Smooth muscle cell (in vitro differentiated cells): ENCODE data around the gene CCM2. TPM values are rescaled to one million over a fixed set of nuclear protein-coding genes. Genes with fewer than 3 reads are reported as not detected.

ENCODE experiments used
- DNase-seq: peaks from one replicate; lab custom pipeline; 2025; ENCODE audit not compliant: unreplicated experiment; lab: John Stamatoyannopoulos, UW
- H2AFZ ChIP-seq: fragments of 200-600 bp; sonication (generic); 2 replicates; pipeline ENCODE4 v1.6.0; 2016; ENCODE audit warnings: antibody characterized with exemption, low read depth, mild to moderate bottlenecking
- H3F3A ChIP-seq: fragments of 200-600 bp; sonication (generic); 2 replicates; pipeline ENCODE4 v1.6.0; 2017; ENCODE audit warnings: antibody characterized with exemption, low read depth
- H3K27ac ChIP-seq: fragments of 200-600 bp; sonication (generic); 2 replicates; pipeline ENCODE4 v1.5.1; 2016; ENCODE audit warnings: low read depth, mild to moderate bottlenecking
- H3K27me3 ChIP-seq: fragments of 200-600 bp; sonication (generic); 2 replicates; pipeline ENCODE4 v1.6.1; 2016; ENCODE audit warnings: low read depth, mild to moderate bottlenecking
- H3K36me3 ChIP-seq: fragments of 200-600 bp; sonication (generic); 2 replicates; pipeline ENCODE4 v1.5.1; 2016; ENCODE audit warnings: low read depth
- H3K4me1 ChIP-seq: fragments of 200-600 bp; sonication (generic); 2 replicates; pipeline ENCODE4 v1.5.1; 2016; ENCODE audit warnings: low read depth
- H3K4me2 ChIP-seq: fragments of 200-600 bp; sonication (generic); 2 replicates; pipeline ENCODE4 v1.6.0; 2016; ENCODE audit warnings: mild to moderate bottlenecking
- H3K4me3 ChIP-seq: fragments of 200-600 bp; sonication (generic); 2 replicates; pipeline ENCODE4 v1.5.1; 2016; ENCODE audit warnings: mild to moderate bottlenecking
- H3K79me2 ChIP-seq: fragments of 200-600 bp; sonication (generic); 2 replicates; pipeline ENCODE4 v1.6.0; 2016; ENCODE audit warnings: low read depth, mild to moderate bottlenecking
- H3K9ac ChIP-seq: fragments of 200-600 bp; sonication (generic); 2 replicates; pipeline ENCODE4 v1.6.0; 2016; ENCODE audit warnings: low read depth
- H3K9me3 ChIP-seq: fragments of 200-600 bp; sonication (generic); replicated peaks from 2 replicates; pipeline ENCODE4 v1.5.1; 2016; ENCODE audit warnings: low read depth
- H4K20me1 ChIP-seq: fragments of 200-600 bp; sonication (generic); 2 replicates; pipeline ENCODE4 v1.6.0; 2016; ENCODE audit warnings: low read depth
- CTCF ChIP-seq: fragments of 200-600 bp; sonication (generic); IDR thresholded peaks from 2 replicates; pipeline ENCODE4 v1.5.1; 2017; ENCODE audit warnings: borderline replicate concordance, mild to moderate bottlenecking, antibody characterized with exemption; ENCODE audit not compliant: insufficient read depth, poor library complexity, severe bottlenecking
- WGBS: methylation state at CpG from one replicate; pipeline ENCODE4 v1.1.7; 2016; ENCODE audit warnings: low lambda C conversion rate; 5-methylcytosine and 5-hydroxymethylcytosine counted together
- polyA plus RNA-seq: library from polyadenylated mRNA; unstranded; fragments of >200 nt; fragmentation: Nextera tagmentation; extraction: Ambion mirVana; gene quantifications from 2 replicates; pipeline ENCODE4 v1.2.1, GENCODE V29; 2016
- total RNA-seq: library from RNA; depleted of rRNA; stranded (reverse); fragments of >200 nt; gene quantifications from 2 replicates; pipeline ENCODE4 v1.2.3, GENCODE V29; 2014

CCM2 gene
- total and polyA plus RNA-seq, 2 experiments from 2014 or later: 32.6 to 85.5 TPM

- H3K4me3 ChIP-seq: no peak overlapping the region
- TF ChIP-seq CTCF: no peak
- H3K27ac ChIP-seq: no peak overlapping the region
- DNase-seq: no peak
- no peak overlapping the region for H3K9ac ChIP-seq
- no peaks in the 10 kb centered on the region for H3K9me3 ChIP-seq
- H3F3A ChIP-seq: no peaks in the 10 kb centered on the region
- H3K4me2 ChIP-seq: no peak overlapping the region
- peaks cover 1% of the 10 kb centered on the region for H4K20me1 ChIP-seq
- no peaks in the 10 kb centered on the region for H3K36me3 ChIP-seq
- H3K79me2 ChIP-seq: no peaks in the 10 kb centered on the region
- H3K27me3 ChIP-seq: no peaks in the 10 kb centered on the region
- 93% methylated on average over 10 of the region's 10 CpGs for WGBS
- H2AFZ ChIP-seq: no peak overlapping the region
- H3K4me1 ChIP-seq: no peaks in the 10 kb centered on the region
Observed at GRCh38 chr7:45098983-45099839, 99.2 kb downstream of the CCM2 start.

GRCh38 chr7:45099891-45100760, 100.1 kb downstream of the CCM2 start:
- TF ChIP-seq CTCF: no peak
- H3K4me1 ChIP-seq: no peaks in the 10 kb centered on the region
- H3K79me2 ChIP-seq: no peaks in the 10 kb centered on the region
- no peak overlapping the region for H3K9ac ChIP-seq
- H3K9me3 ChIP-seq: no peaks in the 10 kb centered on the region
- H4K20me1 ChIP-seq: peaks cover 8% of the 10 kb centered on the region
- H3K27me3 ChIP-seq: no peaks in the 10 kb centered on the region
- DNase-seq: no peak
- no peaks in the 10 kb centered on the region for H3K36me3 ChIP-seq
- H2AFZ ChIP-seq: no peak overlapping the region
- no peak overlapping the region for H3K4me2 ChIP-seq
- 96% methylated on average over 16 of the region's 16 CpGs for WGBS
- H3K27ac ChIP-seq: no peak overlapping the region
- H3K4me3 ChIP-seq: no peak overlapping the region
- no peaks in the 10 kb centered on the region for H3F3A ChIP-seq

GRCh38 chr7:45100761-45101480, 100.9 kb downstream of the CCM2 start:
- H3K4me2 ChIP-seq: no peak overlapping the region
- no peak overlapping the region for H3K4me3 ChIP-seq
- H3K79me2 ChIP-seq: no peaks in the 10 kb centered on the region
- H3K9ac ChIP-seq: no peak overlapping the region
- no peaks in the 10 kb centered on the region for H3K9me3 ChIP-seq
- TF ChIP-seq CTCF: no peak
- no peak overlapping the region for H3K27ac ChIP-seq
- no peaks in the 10 kb centered on the region for H3F3A ChIP-seq
- WGBS: 96% methylated on average over 13 of the region's 13 CpGs
- no peak for DNase-seq
- H3K4me1 ChIP-seq: no peaks in the 10 kb centered on the region
- no peak overlapping the region for H2AFZ ChIP-seq
- peaks cover 16% of the 10 kb centered on the region for H4K20me1 ChIP-seq
- H3K27me3 ChIP-seq: no peaks in the 10 kb centered on the region
- H3K36me3 ChIP-seq: peaks cover 3% of the 10 kb centered on the region
